Activated CD4-positive, alpha-beta T cell treated with anti-CD3 and anti-CD28 coated beads, Interleukin-2, amount 10 ng/mL, durations not matched to agents 24 days and 14 days (primary cell): ENCODE results near the gene RTN3. TPM values are rescaled to one million over a fixed set of nuclear protein-coding genes. Genes with fewer than 3 reads are reported as not detected.

ENCODE experiments used
- total RNA-seq: library from RNA; stranded (reverse); gene quantifications from 2 replicates; pipeline ENCODE4 v1.2.3, GENCODE V29; 2022

RTN3 gene
- total RNA-seq, 1 donor from 2014 or later, result 54.2 TPM

Other genes with a start within 250 kb of the RTN3 start
- not detected in 2 replicates for gene PLAAT5, start 190.3 kb upstream of the RTN3 start, total RNA-seq
- gene LGALS12, start 175.4 kb upstream of the RTN3 start, total RNA-seq, result not detected in 2 replicates
- 12.2 and 14.7 TPM in 2 replicates for gene PLAAT4, start 144.7 kb upstream of the RTN3 start, total RNA-seq
- gene PLAAT2, start 118.1 kb upstream of the RTN3 start, total RNA-seq, result not detected in 2 replicates
- gene PLAAT3, start 67.1 kb upstream of the RTN3 start, total RNA-seq, result 2.1 and 3.1 TPM in 2 replicates
- 38.5 and 39.5 TPM in 2 replicates for gene ATL3, start 10.1 kb upstream of the RTN3 start, total RNA-seq
- gene ZFTA, start 87.3 kb downstream of the RTN3 start, total RNA-seq, result 3.8 and 5.3 TPM in 2 replicates
- gene SPINDOC, start 132.0 kb downstream of the RTN3 start, total RNA-seq, result 60.2 and 65.8 TPM in 2 replicates
- 34.2 and 41.0 TPM in 2 replicates for gene MARK2, start 157.6 kb downstream of the RTN3 start, total RNA-seq
- gene RCOR2, start 235.7 kb downstream of the RTN3 start, total RNA-seq, result 0.26 and 0.28 TPM in 2 replicates